H54 (cell line): Measurements from ENCODE around the gene SCLT1.

Experiments used
- DNase-seq: peaks from one replicate; pipeline ENCODE4 v3.0.0; 2011; ENCODE audit warnings: low spot score, mixed read lengths; ENCODE audit not compliant: insufficient read length
- FAIRE-seq: peaks from 3 replicates; lab custom pipeline; 2011; peaks lifted over from hg19 to GRCh38; lab: Jason Lieb, UNC
- POLR2A ChIP-seq: IDR thresholded peaks from 2 replicates; pipeline ENCODE4 v1.6.1; 2011; ENCODE audit warnings: low read depth, mild to moderate bottlenecking, low read length

SCLT1 gene

GRCh38 chr4:128913228-128913627 lies 180.1 kb downstream of the SCLT1 start:
- TF ChIP-seq POLR2A: no peak
- no peak for FAIRE-seq
- no peak for DNase-seq

DNA sequence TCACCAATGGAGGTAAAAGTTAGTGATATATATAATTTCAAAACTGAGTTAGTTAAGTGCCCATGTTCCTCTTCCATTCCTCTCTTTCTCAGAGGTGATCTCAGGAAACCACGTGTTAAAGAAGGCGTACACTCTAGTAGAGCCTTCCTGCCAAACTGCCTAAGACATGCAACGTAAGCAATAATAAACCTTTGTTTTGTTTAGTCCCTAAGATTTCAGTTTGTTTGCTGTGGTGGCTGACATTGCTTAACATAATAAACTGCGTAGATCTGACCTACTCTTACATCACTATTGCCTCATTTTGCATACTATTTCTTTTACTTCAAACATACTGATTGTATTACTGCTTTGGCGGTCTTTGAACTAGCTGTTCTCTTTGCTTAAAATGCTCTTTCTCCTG lies 184.6 kb downstream of the SCLT1 start:
- DNase-seq: no peak
- no peak for FAIRE-seq
- no peak for TF ChIP-seq POLR2A

GRCh38 chr4:128907981-128908380 lies 185.4 kb downstream of the SCLT1 start:
- no peak for DNase-seq
- TF ChIP-seq POLR2A: no peak
- FAIRE-seq: no peak

DNA sequence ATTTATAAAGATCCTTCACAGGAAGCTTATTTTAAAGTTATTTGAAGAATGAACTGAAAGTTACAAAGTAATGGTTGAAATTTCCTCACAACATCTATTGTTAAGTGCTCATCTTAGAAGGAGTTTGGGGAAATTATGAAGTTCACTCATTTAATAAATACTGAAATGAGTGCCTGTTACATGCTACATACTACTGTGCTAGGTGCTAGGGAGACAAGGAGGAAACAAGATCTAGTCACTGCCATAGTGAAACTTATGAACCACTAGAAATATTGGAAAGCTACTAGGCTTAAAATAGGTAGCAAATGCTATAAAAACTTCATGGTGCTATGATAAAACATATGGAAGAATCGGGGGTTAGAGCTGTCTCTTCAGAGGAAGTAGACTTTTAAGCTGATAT lies 186.8 kb downstream of the SCLT1 start:
- TF ChIP-seq POLR2A: no peak
- FAIRE-seq (no peak), DNase-seq (no peak)

- FAIRE-seq: no peak
- no peak for TF ChIP-seq POLR2A
- DNase-seq: no peak
Measured at GRCh38 chr4:128904821-128905220, 188.5 kb downstream of the SCLT1 start.

DNA sequence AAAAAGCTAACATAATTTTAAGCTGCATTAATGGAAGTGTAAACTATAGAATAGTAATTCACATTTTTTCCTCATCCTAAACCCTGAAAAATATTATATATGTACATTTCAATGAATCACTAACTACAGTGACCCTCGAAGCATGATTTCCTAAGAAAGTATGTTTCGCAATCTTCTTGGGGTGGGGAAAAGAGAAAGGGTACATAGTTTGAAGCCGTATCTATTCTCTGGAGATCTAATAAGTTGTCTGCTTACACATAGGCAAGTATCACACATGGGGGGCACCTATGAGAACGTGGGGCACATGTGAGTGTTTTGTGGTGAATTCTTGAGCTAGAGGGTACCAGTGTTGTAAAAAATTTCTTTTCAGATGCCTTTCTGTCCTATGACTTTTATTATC lies 212.7 kb downstream of the SCLT1 start:
- FAIRE-seq: no peak
- no peak for DNase-seq
- no peak for TF ChIP-seq POLR2A

DNA sequence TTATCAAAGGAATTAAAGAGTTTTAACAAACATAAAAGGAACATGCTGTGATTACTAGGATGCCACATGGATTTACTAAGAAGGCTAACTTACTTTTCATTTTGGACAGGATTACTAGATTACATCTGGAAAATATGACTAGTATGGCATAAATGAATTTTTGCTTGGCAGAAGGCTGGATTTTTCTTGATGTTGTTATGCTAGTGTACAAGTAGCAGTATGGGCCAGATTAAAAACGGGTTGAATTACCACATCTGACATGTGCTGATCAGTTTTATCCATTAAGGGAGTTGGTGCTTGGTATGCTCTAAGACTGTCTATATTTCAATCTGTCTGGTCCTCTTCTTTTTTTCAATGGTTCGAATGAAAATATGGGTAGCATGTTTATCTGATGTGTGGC lies 213.4 kb downstream of the SCLT1 start:
- FAIRE-seq: no peak
- no peak for TF ChIP-seq POLR2A
- no peak for DNase-seq

- TF ChIP-seq POLR2A: no peak
- no peak for FAIRE-seq
Measured at GRCh38 chr4:128879283-128879682, 214.1 kb downstream of the SCLT1 start.

DNA sequence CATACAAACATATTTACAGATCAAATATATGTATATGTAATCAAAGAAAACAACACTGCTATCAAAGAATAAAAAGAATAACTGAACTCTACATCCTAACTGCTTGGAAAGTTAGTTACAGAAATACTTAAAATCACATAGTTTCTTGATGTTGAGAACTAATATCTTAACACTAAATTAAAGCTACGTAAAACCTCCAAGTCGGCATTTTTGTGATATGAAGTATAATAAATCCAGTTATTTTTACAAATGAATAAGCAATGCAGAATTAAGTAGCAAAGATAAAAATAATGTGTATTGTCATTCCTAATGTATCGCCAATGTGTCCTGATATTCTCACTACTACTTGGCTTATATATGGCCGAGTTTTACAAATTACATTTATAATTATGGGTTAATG lies 215.4 kb downstream of the SCLT1 start:
- FAIRE-seq (no peak), DNase-seq (no peak)
- no peak for TF ChIP-seq POLR2A

More at GRCh38 chr4:128879283-128879682, 214.1 kb downstream of the SCLT1 start:
- no peak for DNase-seq

- no peak for FAIRE-seq
- no peak for DNase-seq
- no peak for TF ChIP-seq POLR2A
Measured at GRCh38 chr4:128876200-128876599, 217.1 kb downstream of the SCLT1 start.

- FAIRE-seq (no peak), DNase-seq (no peak)
- no peak for TF ChIP-seq POLR2A
Measured at GRCh38 chr4:128871948-128872347, 221.4 kb downstream of the SCLT1 start.

- FAIRE-seq (no peak), DNase-seq (no peak)
- TF ChIP-seq POLR2A: no peak
Measured at GRCh38 chr4:128869776-128870509, 223.4 kb downstream of the SCLT1 start.

- no peak for TF ChIP-seq POLR2A
- FAIRE-seq (no peak), DNase-seq (no peak)
Measured at GRCh38 chr4:128868758-128869157, 224.6 kb downstream of the SCLT1 start.

GRCh38 chr4:128866691-128867090 lies 226.6 kb downstream of the SCLT1 start:
- TF ChIP-seq POLR2A: no peak
- DNase-seq: no peak
- no peak for FAIRE-seq

GRCh38 chr4:128866269-128866668 lies 227.1 kb downstream of the SCLT1 start:
- no peak for TF ChIP-seq POLR2A
- FAIRE-seq: no peak
- no peak for DNase-seq
